ENCODE results near the gene MACROD2. TPM values are rescaled to one million over a fixed set of nuclear protein-coding genes. Genes with fewer than 3 reads are reported as not detected.

MACROD2 gene
- total and polyA plus RNA-seq, 2 experiments from 2014 or later, result 2.8 to 4.3 TPM

DNA sequence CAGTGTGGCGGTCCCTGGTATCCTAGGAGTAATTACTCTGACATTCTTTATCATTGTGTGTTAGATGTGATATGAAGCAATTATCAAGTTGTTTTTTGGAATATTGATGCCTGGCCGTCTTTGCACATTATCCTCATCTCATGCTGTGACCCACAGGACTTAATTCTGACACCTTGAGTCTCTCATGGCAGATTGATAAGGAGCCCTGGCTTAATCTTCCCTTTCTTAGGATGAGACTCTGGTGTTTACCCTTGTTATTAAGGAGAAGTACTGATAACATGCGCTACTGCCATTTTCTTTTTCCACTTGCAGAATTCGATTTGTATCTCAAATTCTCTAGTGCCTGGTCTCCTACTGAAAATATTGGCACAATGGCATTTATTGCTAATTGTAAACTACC, 1597.8 kb downstream of the MACROD2 start:
- Mint-ChIP-seq H3K27me3 (ENCODE audit: insufficient read depth, low read depth, poor library complexity) (peaks cover 3% of the 10 kb centered on the region), H3K27ac (no peak overlapping the region), H3K4me3 (no peak overlapping the region), H3K9me3 (peaks cover 8% of the 10 kb centered on the region), H3K4me1 (no peaks in the 10 kb centered on the region), H3K36me3 (ENCODE audit: low read depth) (peaks cover 6% of the 10 kb centered on the region; the same call in 2 of the 3 replicates)
- Histone ChIP-seq H4K20me1 (replicated peaks; ENCODE audit: insufficient read depth) (no peaks in the 10 kb centered on the region; the same call in 1 of the 2 replicates), H3K4me3 (no peak overlapping the region), H3K4me2 (no peak overlapping the region), H2AFZ (no peak overlapping the region), H3K36me3 (ENCODE audit: insufficient read depth) (no peaks in the 10 kb centered on the region), H3K9me2 (ENCODE audit: insufficient read depth) (peaks cover 12% of the 10 kb centered on the region; the same call in 1 of the 2 replicates), H3K79me2 (replicated peaks; ENCODE audit: insufficient read depth) (no peaks in the 10 kb centered on the region), H3K4me1 (ENCODE audit: insufficient read depth) (no peaks in the 10 kb centered on the region), H3F3A (replicated peaks; ENCODE audit: low read depth) (no peaks in the 10 kb centered on the region), H3K27me3 (ENCODE audit: insufficient read depth) (no peaks in the 10 kb centered on the region), H3K27ac (ENCODE audit: low read depth) (no peak overlapping the region)
- no peak for TF ChIP-seq EZH2 (IDR thresholded peaks at IDR 0.05; ENCODE audit: low read depth, unreplicated experiment)
- no peak for TF ChIP-seq CREB1 (CRISPR knock-in tag; IDR thresholded peaks at IDR 0.05; ENCODE audit: low read depth)
- TF ChIP-seq, protein P1, sequence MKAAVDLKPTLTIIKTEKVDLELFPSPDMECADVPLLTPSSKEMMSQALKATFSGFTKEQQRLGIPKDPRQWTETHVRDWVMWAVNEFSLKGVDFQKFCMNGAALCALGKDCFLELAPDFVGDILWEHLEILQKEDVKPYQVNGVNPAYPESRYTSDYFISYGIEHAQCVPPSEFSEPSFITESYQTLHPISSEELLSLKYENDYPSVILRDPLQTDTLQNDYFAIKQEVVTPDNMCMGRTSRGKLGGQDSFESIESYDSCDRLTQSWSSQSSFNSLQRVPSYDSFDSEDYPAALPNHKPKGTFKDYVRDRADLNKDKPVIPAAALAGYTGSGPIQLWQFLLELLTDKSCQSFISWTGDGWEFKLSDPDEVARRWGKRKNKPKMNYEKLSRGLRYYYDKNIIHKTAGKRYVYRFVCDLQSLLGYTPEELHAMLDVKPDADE (IDR thresholded peaks at IDR 0.05), result no peak
- no peak for TF ChIP-seq JUNB (IDR thresholded peaks at IDR 0.05; ENCODE audit: unreplicated experiment)
- TF ChIP-seq, protein P2, sequence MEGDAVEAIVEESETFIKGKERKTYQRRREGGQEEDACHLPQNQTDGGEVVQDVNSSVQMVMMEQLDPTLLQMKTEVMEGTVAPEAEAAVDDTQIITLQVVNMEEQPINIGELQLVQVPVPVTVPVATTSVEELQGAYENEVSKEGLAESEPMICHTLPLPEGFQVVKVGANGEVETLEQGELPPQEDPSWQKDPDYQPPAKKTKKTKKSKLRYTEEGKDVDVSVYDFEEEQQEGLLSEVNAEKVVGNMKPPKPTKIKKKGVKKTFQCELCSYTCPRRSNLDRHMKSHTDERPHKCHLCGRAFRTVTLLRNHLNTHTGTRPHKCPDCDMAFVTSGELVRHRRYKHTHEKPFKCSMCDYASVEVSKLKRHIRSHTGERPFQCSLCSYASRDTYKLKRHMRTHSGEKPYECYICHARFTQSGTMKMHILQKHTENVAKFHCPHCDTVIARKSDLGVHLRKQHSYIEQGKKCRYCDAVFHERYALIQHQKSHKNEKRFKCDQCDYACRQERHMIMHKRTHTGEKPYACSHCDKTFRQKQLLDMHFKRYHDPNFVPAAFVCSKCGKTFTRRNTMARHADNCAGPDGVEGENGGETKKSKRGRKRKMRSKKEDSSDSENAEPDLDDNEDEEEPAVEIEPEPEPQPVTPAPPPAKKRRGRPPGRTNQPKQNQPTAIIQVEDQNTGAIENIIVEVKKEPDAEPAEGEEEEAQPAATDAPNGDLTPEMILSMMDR (conservative IDR thresholded peaks at IDR 0.05; ENCODE audit: low read depth in 2 of 2), result no peak
- TF ChIP-seq ZNF114 (CRISPR knock-in tag; IDR thresholded peaks at IDR 0.05), result no peak
- TF ChIP-seq, protein P3, sequence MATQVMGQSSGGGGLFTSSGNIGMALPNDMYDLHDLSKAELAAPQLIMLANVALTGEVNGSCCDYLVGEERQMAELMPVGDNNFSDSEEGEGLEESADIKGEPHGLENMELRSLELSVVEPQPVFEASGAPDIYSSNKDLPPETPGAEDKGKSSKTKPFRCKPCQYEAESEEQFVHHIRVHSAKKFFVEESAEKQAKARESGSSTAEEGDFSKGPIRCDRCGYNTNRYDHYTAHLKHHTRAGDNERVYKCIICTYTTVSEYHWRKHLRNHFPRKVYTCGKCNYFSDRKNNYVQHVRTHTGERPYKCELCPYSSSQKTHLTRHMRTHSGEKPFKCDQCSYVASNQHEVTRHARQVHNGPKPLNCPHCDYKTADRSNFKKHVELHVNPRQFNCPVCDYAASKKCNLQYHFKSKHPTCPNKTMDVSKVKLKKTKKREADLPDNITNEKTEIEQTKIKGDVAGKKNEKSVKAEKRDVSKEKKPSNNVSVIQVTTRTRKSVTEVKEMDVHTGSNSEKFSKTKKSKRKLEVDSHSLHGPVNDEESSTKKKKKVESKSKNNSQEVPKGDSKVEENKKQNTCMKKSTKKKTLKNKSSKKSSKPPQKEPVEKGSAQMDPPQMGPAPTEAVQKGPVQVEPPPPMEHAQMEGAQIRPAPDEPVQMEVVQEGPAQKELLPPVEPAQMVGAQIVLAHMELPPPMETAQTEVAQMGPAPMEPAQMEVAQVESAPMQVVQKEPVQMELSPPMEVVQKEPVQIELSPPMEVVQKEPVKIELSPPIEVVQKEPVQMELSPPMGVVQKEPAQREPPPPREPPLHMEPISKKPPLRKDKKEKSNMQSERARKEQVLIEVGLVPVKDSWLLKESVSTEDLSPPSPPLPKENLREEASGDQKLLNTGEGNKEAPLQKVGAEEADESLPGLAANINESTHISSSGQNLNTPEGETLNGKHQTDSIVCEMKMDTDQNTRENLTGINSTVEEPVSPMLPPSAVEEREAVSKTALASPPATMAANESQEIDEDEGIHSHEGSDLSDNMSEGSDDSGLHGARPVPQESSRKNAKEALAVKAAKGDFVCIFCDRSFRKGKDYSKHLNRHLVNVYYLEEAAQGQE (IDR thresholded peaks at IDR 0.05; ENCODE audit: unreplicated experiment), result no peak
- no peak for TF ChIP-seq ZNF331 (CRISPR knock-in tag; IDR thresholded peaks at IDR 0.05; ENCODE audit: low read depth)
- TF ChIP-seq, protein P4, sequence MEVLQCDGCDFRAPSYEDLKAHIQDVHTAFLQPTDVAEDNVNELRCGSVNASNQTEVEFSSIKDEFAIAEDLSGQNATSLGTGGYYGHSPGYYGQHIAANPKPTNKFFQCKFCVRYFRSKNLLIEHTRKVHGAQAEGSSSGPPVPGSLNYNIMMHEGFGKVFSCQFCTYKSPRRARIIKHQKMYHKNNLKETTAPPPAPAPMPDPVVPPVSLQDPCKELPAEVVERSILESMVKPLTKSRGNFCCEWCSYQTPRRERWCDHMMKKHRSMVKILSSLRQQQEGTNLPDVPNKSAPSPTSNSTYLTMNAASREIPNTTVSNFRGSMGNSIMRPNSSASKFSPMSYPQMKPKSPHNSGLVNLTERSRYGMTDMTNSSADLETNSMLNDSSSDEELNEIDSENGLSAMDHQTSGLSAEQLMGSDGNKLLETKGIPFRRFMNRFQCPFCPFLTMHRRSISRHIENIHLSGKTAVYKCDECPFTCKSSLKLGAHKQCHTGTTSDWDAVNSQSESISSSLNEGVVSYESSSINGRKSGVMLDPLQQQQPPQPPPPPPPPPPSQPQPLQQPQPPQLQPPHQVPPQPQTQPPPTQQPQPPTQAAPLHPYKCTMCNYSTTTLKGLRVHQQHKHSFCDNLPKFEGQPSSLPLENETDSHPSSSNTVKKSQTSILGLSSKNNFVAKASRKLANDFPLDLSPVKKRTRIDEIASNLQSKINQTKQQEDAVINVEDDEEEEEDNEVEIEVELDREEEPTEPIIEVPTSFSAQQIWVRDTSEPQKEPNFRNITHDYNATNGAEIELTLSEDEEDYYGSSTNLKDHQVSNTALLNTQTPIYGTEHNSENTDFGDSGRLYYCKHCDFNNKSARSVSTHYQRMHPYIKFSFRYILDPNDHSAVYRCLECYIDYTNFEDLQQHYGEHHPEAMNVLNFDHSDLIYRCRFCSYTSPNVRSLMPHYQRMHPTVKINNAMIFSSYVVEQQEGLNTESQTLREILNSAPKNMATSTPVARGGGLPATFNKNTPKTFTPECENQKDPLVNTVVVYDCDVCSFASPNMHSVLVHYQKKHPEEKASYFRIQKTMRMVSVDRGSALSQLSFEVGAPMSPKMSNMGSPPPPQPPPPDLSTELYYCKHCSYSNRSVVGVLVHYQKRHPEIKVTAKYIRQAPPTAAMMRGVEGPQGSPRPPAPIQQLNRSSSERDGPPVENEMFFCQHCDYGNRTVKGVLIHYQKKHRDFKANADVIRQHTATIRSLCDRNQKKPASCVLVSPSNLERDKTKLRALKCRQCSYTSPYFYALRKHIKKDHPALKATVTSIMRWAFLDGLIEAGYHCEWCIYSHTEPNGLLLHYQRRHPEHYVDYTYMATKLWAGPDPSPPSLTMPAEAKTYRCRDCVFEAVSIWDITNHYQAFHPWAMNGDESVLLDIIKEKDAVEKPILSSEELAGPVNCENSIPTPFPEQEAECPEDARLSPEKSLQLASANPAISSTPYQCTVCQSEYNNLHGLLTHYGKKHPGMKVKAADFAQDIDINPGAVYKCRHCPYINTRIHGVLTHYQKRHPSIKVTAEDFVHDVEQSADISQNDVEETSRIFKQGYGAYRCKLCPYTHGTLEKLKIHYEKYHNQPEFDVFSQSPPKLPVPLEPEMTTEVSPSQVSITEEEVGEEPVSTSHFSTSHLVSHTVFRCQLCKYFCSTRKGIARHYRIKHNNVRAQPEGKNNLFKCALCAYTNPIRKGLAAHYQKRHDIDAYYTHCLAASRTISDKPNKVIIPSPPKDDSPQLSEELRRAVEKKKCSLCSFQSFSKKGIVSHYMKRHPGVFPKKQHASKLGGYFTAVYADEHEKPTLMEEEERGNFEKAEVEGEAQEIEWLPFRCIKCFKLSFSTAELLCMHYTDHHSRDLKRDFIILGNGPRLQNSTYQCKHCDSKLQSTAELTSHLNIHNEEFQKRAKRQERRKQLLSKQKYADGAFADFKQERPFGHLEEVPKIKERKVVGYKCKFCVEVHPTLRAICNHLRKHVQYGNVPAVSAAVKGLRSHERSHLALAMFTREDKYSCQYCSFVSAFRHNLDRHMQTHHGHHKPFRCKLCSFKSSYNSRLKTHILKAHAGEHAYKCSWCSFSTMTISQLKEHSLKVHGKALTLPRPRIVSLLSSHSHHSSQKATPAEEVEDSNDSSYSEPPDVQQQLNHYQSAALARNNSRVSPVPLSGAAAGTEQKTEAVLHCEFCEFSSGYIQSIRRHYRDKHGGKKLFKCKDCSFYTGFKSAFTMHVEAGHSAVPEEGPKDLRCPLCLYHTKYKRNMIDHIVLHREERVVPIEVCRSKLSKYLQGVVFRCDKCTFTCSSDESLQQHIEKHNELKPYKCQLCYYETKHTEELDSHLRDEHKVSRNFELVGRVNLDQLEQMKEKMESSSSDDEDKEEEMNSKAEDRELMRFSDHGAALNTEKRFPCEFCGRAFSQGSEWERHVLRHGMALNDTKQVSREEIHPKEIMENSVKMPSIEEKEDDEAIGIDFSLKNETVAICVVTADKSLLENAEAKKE (CRISPR knock-in tag; IDR thresholded peaks at IDR 0.05), result no peak
- TF ChIP-seq POLR2AphosphoS5 (IDR thresholded peaks at IDR 0.05; ENCODE audit: low read depth), result no peak
- TF ChIP-seq EZH2phosphoT487 (IDR thresholded peaks at IDR 0.05; ENCODE audit: unreplicated experiment), result no peak
- TF ChIP-seq STAT1 (IDR thresholded peaks at IDR 0.05; ENCODE audit: unreplicated experiment), result no peak
- no peak for TF ChIP-seq NANOG (IDR thresholded peaks at IDR 0.05; ENCODE audit: borderline replicate concordance)
- DNase-seq (ENCODE audit: low spot score), result no peak
- ATAC-seq, result no peak

All from GM23338 (cell line).